Ovary (tissue), 9 donors: ENCODE data around the gene FZD7. TPM values are rescaled to one million over a fixed set of nuclear protein-coding genes. Genes with fewer than 3 reads are reported as not detected.

Source experiments
- DNase-seq, 5 donors: peaks; one replicate each; pipeline ENCODE4 v3.0.0-alpha.2; 2019 to 2020
- H3K27ac ChIP-seq, 2 donors: fragments of 200-600 bp; one replicate each; pipeline versions ENCODE4 v1.5.1 to v1.8.0; 2019 to 2022
- H3K27me3 ChIP-seq: fragments of 200-600 bp; one replicate; pipeline ENCODE4 v1.8.0; 2022
- H3K36me3 ChIP-seq: fragments of 200-600 bp; sonication (generic); one replicate; pipeline ENCODE4 v1.5.1; 2019
- H3K4me1 ChIP-seq: one replicate; pipeline ENCODE4 v1.8.1; 2013; ENCODE audit warnings: mild to moderate bottlenecking, moderate library complexity; ENCODE audit not compliant: insufficient read depth
- H3K4me3 ChIP-seq: fragments of 200-600 bp; sonication (generic); one replicate; pipeline ENCODE4 v1.5.1; 2017
- H3K9me3 ChIP-seq, 2 donors: fragments of 200-600 bp in 1 of 2; sonication (generic) in 1 of 2; one replicate each; pipeline versions ENCODE4 v1.5.1 to v1.8.1; 2013 to 2019; ENCODE audit warnings: mild to moderate bottlenecking in 1 of 2, moderate library complexity in 1 of 2
- EP300 ChIP-seq: sonication (generic); formaldehyde crosslinking; IDR thresholded peaks from one replicate; pipeline ENCODE4 v1.6.1; 2017; ENCODE audit warnings: antibody characterized with exemption
- POLR2A ChIP-seq: fragments of 450-650 bp; IDR thresholded peaks from one replicate; pipeline ENCODE4 v1.6.1; 2017; ENCODE audit warnings: antibody characterized with exemption, mild to moderate bottlenecking, moderate library complexity
- WGBS, 3 donors: extraction: QIAGEN DNeasy Blood & Tissue Kit in 1 of 3; methylation state at CpG; one replicate each; pipeline versions ENCODE4 v1.1.5 to v1.1.7; 2013 to 2017; 5-methylcytosine and 5-hydroxymethylcytosine counted together
- intact Hi-C, 4 donors: fragments of 100-400 bp; cut with DNase I; formaldehyde crosslinking; loops; one replicate each; pipeline versions ENCODE4 v1.11.0 to v1.15.1; 2022 to 2023
- polyA plus RNA-seq, 2 donors: library from polyadenylated mRNA; stranded (reverse); fragments of 200-250 nt in 1 of 2; fragments of 350-450 nt in 1 of 2; fragmentation: Illumina TruSeq in 1 of 2; extraction: RNeasy Lipid Tissue Mini Kit (QIAGEN cat#74804) in 1 of 2; gene quantifications; one replicate each; pipeline ENCODE4 v1.2.3, GENCODE V29; 2013 to 2014
- total RNA-seq, 7 donors: library from RNA; depleted of rRNA in 2 of 7; stranded (reverse); fragments of >200 nt in 2 of 7; fragmentation: NEBNext Ultra II Directional in 3 of 7; extraction: Animal tissue kit (Norgen Biotek cat#: 25700) in 3 of 7; gene quantifications; one replicate each; pipeline versions ENCODE4 v1.1.0 to v1.2.4, GENCODE V29; 2016 to 2023
- TF ChIP-seq, protein P1 (sequence below), 3 donors: fragments of 450-650 bp in 2 of 3; fragments of 200-600 bp in 1 of 3; IDR thresholded peaks; one replicate each; pipeline versions ENCODE4 v1.5.1 to v1.8.0; 2016 to 2022; ENCODE audit warnings: antibody characterized with exemption in 3 of 3, mild to moderate bottlenecking in 1 of 3
- donor health status: DM: no; HTN: no; CAD: no; lungs with moderate emphysema.
- donor health status: DM: no; HTN: no; CAD: no.
- donor health status: Bipolar disorder and iron deficiency.
- donor health status: DM: yes; HTN: yes; CAD: no.
- donor health status: DM: no; HTN: no; CAD: no.
- donor health status: DM: yes; HTN: yes; CAD: no.

FZD7 gene
- total and polyA plus RNA-seq, 9 donors: 18.4 to 56.3 (median 34.8) TPM

GRCh38 chr2:202007015-202007982 lies 26.4 kb upstream of the FZD7 start:
- no peaks in the 10 kb centered on the region for H3K27me3 ChIP-seq
- TF ChIP-seq EP300 (no peak), POLR2A (no peak)
- TF ChIP-seq, protein P1, sequence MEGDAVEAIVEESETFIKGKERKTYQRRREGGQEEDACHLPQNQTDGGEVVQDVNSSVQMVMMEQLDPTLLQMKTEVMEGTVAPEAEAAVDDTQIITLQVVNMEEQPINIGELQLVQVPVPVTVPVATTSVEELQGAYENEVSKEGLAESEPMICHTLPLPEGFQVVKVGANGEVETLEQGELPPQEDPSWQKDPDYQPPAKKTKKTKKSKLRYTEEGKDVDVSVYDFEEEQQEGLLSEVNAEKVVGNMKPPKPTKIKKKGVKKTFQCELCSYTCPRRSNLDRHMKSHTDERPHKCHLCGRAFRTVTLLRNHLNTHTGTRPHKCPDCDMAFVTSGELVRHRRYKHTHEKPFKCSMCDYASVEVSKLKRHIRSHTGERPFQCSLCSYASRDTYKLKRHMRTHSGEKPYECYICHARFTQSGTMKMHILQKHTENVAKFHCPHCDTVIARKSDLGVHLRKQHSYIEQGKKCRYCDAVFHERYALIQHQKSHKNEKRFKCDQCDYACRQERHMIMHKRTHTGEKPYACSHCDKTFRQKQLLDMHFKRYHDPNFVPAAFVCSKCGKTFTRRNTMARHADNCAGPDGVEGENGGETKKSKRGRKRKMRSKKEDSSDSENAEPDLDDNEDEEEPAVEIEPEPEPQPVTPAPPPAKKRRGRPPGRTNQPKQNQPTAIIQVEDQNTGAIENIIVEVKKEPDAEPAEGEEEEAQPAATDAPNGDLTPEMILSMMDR (IDR thresholded peaks at IDR 0.05): no peak
- intact Hi-C loops: no loop called here
- H3K36me3 ChIP-seq: no peaks in the 10 kb centered on the region
- no peak overlapping the region for H3K4me3 ChIP-seq
- H3K27ac ChIP-seq: no peak overlapping the region
- no peaks in the 10 kb centered on the region for H3K4me1 ChIP-seq
- 76 to 77% (median 77%) methylated on average over 7 of the region's 7 CpGs for WGBS, 3 donors
- DNase-seq: no peak
- H3K9me3 ChIP-seq: no peaks in the 10 kb centered on the region

GRCh38 chr2:202007983-202008354 lies 25.7 kb upstream of the FZD7 start:
- Histone ChIP-seq H3K9me3 (no peaks in the 10 kb centered on the region), H3K4me1 (no peaks in the 10 kb centered on the region), H3K27ac (no peak overlapping the region), H3K27me3 (no peaks in the 10 kb centered on the region), H3K4me3 (no peak overlapping the region), H3K36me3 (no peaks in the 10 kb centered on the region)
- DNase-seq: no peak
- intact Hi-C loops: no loop called here
- TF ChIP-seq EP300: no peak
- TF ChIP-seq, protein P1 (IDR thresholded peaks at IDR 0.05): no peak
- TF ChIP-seq POLR2A: no peak
- 94 to 98% (median 96%) methylated on average over 2 of the region's 2 CpGs for WGBS, 3 donors

- H3K4me3 ChIP-seq: no peak overlapping the region
- no peak for TF ChIP-seq POLR2A
- TF ChIP-seq, protein P1 (IDR thresholded peaks at IDR 0.05): no peak
- no peaks in the 10 kb centered on the region for H3K27me3 ChIP-seq
- 45 to 70% (median 63%) methylated on average over 5 of the region's 5 CpGs for WGBS, 3 donors
- H3K27ac ChIP-seq: no peak overlapping the region
- H3K9me3 ChIP-seq: no peaks in the 10 kb centered on the region
- DNase-seq: no peak
- H3K36me3 ChIP-seq: no peaks in the 10 kb centered on the region
- intact Hi-C loops: no loop called here
- H3K4me1 ChIP-seq: no peaks in the 10 kb centered on the region
Measured at GRCh38 chr2:202009019-202009481, 24.6 kb upstream of the FZD7 start.

GRCh38 chr2:202009581-202009980 lies 24.1 kb upstream of the FZD7 start:
- Histone ChIP-seq H3K36me3 (no peaks in the 10 kb centered on the region), H3K4me1 (no peaks in the 10 kb centered on the region), H3K27ac (no peak overlapping the region), H3K9me3 (no peaks in the 10 kb centered on the region), H3K4me3 (no peak overlapping the region), H3K27me3 (no peaks in the 10 kb centered on the region)
- no peak for DNase-seq
- intact Hi-C loops: no loop called here
- TF ChIP-seq EP300 (no peak), POLR2A (no peak)
- TF ChIP-seq, protein P1 (IDR thresholded peaks at IDR 0.05): no peak
- 89 to 90% (median 90%) methylated on average over 7 of the region's 7 CpGs for WGBS, 3 donors
